Heart left ventricle (tissue), 13 donors: ENCODE measurements around the gene TMEM218.

Source experiments
- POLR2A ChIP-seq, 2 donors: fragments of 450-650 bp; IDR thresholded peaks; one replicate each; pipeline ENCODE4 v1.6.1; 2017; ENCODE audit warnings: antibody characterized with exemption in 2 of 2, mild to moderate bottlenecking in 2 of 2, moderate library complexity in 2 of 2
- TF ChIP-seq, protein P1 (sequence below), 12 donors: fragments of 200-600 bp; sonication (generic) in 4 of 12; IDR thresholded peaks; one replicate each; pipeline versions ENCODE4 v1.5.0 to v1.8.0; 2018 to 2022; ENCODE audit warnings: antibody characterized with exemption in 12 of 12, mild to moderate bottlenecking in 5 of 12
- donor health status: ischemic (EF 13 %, LVEDD 7.1; RV severe dilation, severe dysfunction).
- donor health status: DM: no; HTN: yes; CAD: no.
- donor health status: DM: no; HTN: no; CAD: no.
- donor health status: ischemic (EF 25% LVEDD 6.9; RV normal size, moderate dysfunction).
- donor health status: ischemic (EF 25% LVEDD 5.7; RV mildly dilated, moderate dysfunction).
- donor health status: ischemic (EF 35%, LVEDD 5.7; RV mildly dilated, moderate dysfunction).
- donor health status: nonischemic (EF 11% LVEDD 7.7; RV severe dilation, severe dysfunction).
- donor health status: DM: yes; HTN: yes; CAD: no.
- donor health status: PGD.
- donor health status: ischemic (EF 29% LVEDD 5.4; RV normal size, mild dysfunction).
- donor health status: nonischemic (EF 23%, LVEDD 6.1; RV moderate dilation, normal function).

DNA sequence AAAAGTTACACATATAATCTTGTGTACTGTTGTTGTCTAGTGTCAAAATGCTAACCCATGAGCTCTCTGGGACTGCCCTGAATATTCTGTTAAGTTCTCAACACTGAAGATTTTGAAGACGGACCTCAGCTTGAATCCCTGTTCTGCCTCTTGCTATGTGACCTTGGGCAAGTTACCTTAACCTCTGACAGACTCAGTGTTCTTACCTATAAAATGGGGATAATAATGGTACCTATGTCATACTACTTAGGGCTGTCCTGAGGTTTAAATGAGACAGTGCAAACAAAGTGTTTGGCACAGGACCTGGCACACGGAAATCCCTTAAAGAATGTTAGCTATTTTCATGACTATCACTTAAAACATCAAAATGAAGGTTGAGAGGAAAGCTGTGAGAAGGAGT is 11.3 kb downstream of the TMEM218 start:
- no peak for TF ChIP-seq POLR2A (IDR thresholded peaks at IDR 0.05)
- TF ChIP-seq, protein P1, sequence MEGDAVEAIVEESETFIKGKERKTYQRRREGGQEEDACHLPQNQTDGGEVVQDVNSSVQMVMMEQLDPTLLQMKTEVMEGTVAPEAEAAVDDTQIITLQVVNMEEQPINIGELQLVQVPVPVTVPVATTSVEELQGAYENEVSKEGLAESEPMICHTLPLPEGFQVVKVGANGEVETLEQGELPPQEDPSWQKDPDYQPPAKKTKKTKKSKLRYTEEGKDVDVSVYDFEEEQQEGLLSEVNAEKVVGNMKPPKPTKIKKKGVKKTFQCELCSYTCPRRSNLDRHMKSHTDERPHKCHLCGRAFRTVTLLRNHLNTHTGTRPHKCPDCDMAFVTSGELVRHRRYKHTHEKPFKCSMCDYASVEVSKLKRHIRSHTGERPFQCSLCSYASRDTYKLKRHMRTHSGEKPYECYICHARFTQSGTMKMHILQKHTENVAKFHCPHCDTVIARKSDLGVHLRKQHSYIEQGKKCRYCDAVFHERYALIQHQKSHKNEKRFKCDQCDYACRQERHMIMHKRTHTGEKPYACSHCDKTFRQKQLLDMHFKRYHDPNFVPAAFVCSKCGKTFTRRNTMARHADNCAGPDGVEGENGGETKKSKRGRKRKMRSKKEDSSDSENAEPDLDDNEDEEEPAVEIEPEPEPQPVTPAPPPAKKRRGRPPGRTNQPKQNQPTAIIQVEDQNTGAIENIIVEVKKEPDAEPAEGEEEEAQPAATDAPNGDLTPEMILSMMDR (IDR thresholded peaks at IDR 0.05) = no peak
